CD14-positive monocyte (primary cell): ENCODE data around the gene PDIA2. TPM values are rescaled to one million over a fixed set of nuclear protein-coding genes. Genes with fewer than 3 reads are reported as not detected.

Experiments
- DNase-seq, 3 donors: peaks; one replicate each; pipeline ENCODE4 v3.0.0-alpha.2; 2011 to 2022
- H2AFZ ChIP-seq: 2 replicates; pipeline ENCODE4 v1.6.0; 2012; ENCODE audit warnings: mild to moderate bottlenecking, low read depth, low read length, inconsistent platforms; ENCODE audit not compliant: insufficient read depth, poor library complexity, severe bottlenecking
- H3K27ac ChIP-seq, 2 donors: 1 replicate in 1 of 2; 2 replicates in 1 of 2; pipeline ENCODE4 v1.5.1; 2012 to 2013; ENCODE audit warnings: low read length in 2 of 2, control low read depth in 1 of 2, inconsistent platforms in 1 of 2, low read depth in 1 of 2, mild to moderate bottlenecking in 1 of 2
- H3K27me3 ChIP-seq, 2 donors: one replicate each; pipeline versions ENCODE4 v1.6.0 to v1.6.1; 2011 to 2013; ENCODE audit warnings: low read length in 2 of 2; ENCODE audit not compliant: control insufficient read depth in 2 of 2, insufficient read depth in 2 of 2
- H3K36me3 ChIP-seq, 2 donors: replicated peaks in 1 of 2; 1 replicate in 1 of 2; 2 replicates in 1 of 2; pipeline versions ENCODE4 v1.5.1 to v1.6.1; 2012 to 2013; ENCODE audit warnings: low read length in 2 of 2, control low read depth in 1 of 2, inconsistent platforms in 1 of 2, mild to moderate bottlenecking in 1 of 2; ENCODE audit not compliant: insufficient read depth in 2 of 2, control insufficient read depth in 1 of 2
- H3K4me1 ChIP-seq, 2 donors: 1 replicate in 1 of 2; 2 replicates in 1 of 2; pipeline versions ENCODE4 v1.5.1 to v1.6.1; 2012 to 2013; ENCODE audit warnings: low read length in 2 of 2, control low read depth in 1 of 2, inconsistent platforms in 1 of 2, mild to moderate bottlenecking in 1 of 2, moderate library complexity in 1 of 2; ENCODE audit not compliant: insufficient read depth in 2 of 2, control insufficient read depth in 1 of 2
- H3K4me2 ChIP-seq: replicated peaks from 2 replicates; pipeline ENCODE3; 2012; ENCODE audit warnings: low read length, moderate library complexity, mild to moderate bottlenecking; ENCODE audit not compliant: poor library complexity, severe bottlenecking; ENCODE audit errors: extremely low read depth
- H3K4me3 ChIP-seq, 3 experiments: fragments of 200-600 bp in 1 of 3; sonication (generic) in 1 of 3; replicated peaks in 1 of 3; 1 replicate in 2 of 3; 2 replicates in 1 of 3; pipeline ENCODE4 v1.5.1; 2011 to 2013; ENCODE audit warnings: low read length in 3 of 3, mild to moderate bottlenecking in 3 of 3, control low read depth in 2 of 3, low read depth in 2 of 3, inconsistent platforms in 1 of 3, moderate library complexity in 1 of 3
- H3K79me2 ChIP-seq: 2 replicates; pipeline ENCODE4 v1.6.0; 2012; ENCODE audit warnings: mild to moderate bottlenecking, control low read depth, inconsistent platforms, low read length, moderate library complexity; ENCODE audit not compliant: insufficient read depth
- H3K9ac ChIP-seq: 2 replicates; pipeline ENCODE4 v1.6.0; 2017; ENCODE audit warnings: low read length, mild to moderate bottlenecking; ENCODE audit not compliant: insufficient read depth, poor library complexity, severe bottlenecking
- H3K9me3 ChIP-seq, 2 donors: replicated peaks in 1 of 2; 1 replicate in 1 of 2; 2 replicates in 1 of 2; pipeline versions ENCODE4 v1.5.1 to v1.6.1; 2012 to 2013; ENCODE audit warnings: low read length in 2 of 2, control low read depth in 1 of 2; ENCODE audit not compliant: control insufficient read depth in 1 of 2, insufficient read depth in 1 of 2
- H4K20me1 ChIP-seq: 2 replicates; pipeline ENCODE4 v1.6.0; 2012; ENCODE audit warnings: mild to moderate bottlenecking, low read length, control low read depth, moderate library complexity; ENCODE audit not compliant: insufficient read depth
- H3K27ac Mint-ChIP-seq, 7 donors: one replicate each; pipeline ENCODE4 v1.8.0; 2020; ENCODE audit warnings: mild to moderate bottlenecking in 7 of 7, mixed read lengths in 7 of 7, moderate library complexity in 6 of 7, inconsistent platforms in 2 of 7
- H3K27me3 Mint-ChIP-seq, 3 donors: one replicate each; pipeline ENCODE4 v1.8.0; 2021 to 2022; ENCODE audit warnings: low read depth in 3 of 3, mild to moderate bottlenecking in 3 of 3, mixed read lengths in 3 of 3, moderate library complexity in 3 of 3, inconsistent platforms in 1 of 3
- H3K36me3 Mint-ChIP-seq, 2 donors: one replicate each; pipeline ENCODE4 v1.8.0; 2020; ENCODE audit warnings: mixed read lengths in 2 of 2, inconsistent platforms in 1 of 2, mild to moderate bottlenecking in 1 of 2
- H3K4me1 Mint-ChIP-seq: one replicate; pipeline ENCODE4 v1.8.0; 2020; ENCODE audit warnings: mild to moderate bottlenecking, mixed read lengths
- H3K4me3 Mint-ChIP-seq, 2 donors: one replicate each; pipeline ENCODE4 v1.8.0; 2020; ENCODE audit warnings: mild to moderate bottlenecking in 2 of 2, mixed read lengths in 2 of 2, moderate library complexity in 1 of 2
- H3K9me3 Mint-ChIP-seq, 7 donors: one replicate each; pipeline ENCODE4 v1.8.0; 2020 to 2022; ENCODE audit warnings: mixed read lengths in 7 of 7, mild to moderate bottlenecking in 6 of 7, moderate library complexity in 6 of 7, inconsistent platforms in 2 of 7
- CTCF ChIP-seq: fragments of 200-600 bp; IDR thresholded peaks from one replicate; pipeline ENCODE4 v1.8.0; 2022; ENCODE audit warnings: antibody characterized with exemption, mild to moderate bottlenecking
- whole genome bisulfite sequencing: methylation state at CpG from one replicate; pipeline ENCODE4 v1.1.5; 2013; ENCODE audit warnings: missing lambda C conversion rate; ENCODE audit not compliant: insufficient coverage; 5-methylcytosine and 5-hydroxymethylcytosine counted together
- intact Hi-C, 2 donors: fragments of 100-400 bp; cut with micrococcal nuclease; formaldehyde crosslinking; loops; one replicate each; pipeline versions ENCODE4 v1.15.0 to v1.15.1; 2023
- polyA plus RNA-seq, 3 donors: library from polyadenylated mRNA; depleted of rRNA in 1 of 3; unstranded in 2 of 3; stranded (reverse) in 1 of 3; fragments of 300-500 nt in 2 of 3; fragments of >200 nt in 1 of 3; fragmentation: Illumina TruSeq in 2 of 3; gene quantifications; 1 replicate in 2 of 3; 2 replicates in 1 of 3; pipeline ENCODE4 v1.2.3, GENCODE V29; 2012 to 2021

Gene PDIA2
- polyA plus RNA-seq, 3 donors, result not detected

GRCh38 chr16:280005-280460, 2.9 kb upstream of the PDIA2 start:
- intact Hi-C loops, result no loop called here
- Histone ChIP-seq H4K20me1 (no peaks in the 10 kb centered on the region), H3K4me3 (no peak overlapping the region), H3K79me2 (no peaks in the 10 kb centered on the region), H3K4me2 (no peak overlapping the region), H2AFZ (no peak overlapping the region), H3K27me3 (peaks cover 9 to 50% of the 10 kb centered on the region in 2 donors), H3K27ac (no peak overlapping the region), H3K9me3 (peaks cover 0 to 12% of the 10 kb centered on the region in 2 donors), H3K9ac (no peak overlapping the region), H3K4me1 (peaks cover 3 to 4% of the 10 kb centered on the region in 2 donors), H3K36me3 (no peaks in the 10 kb centered on the region)
- WGBS, result 9% methylated on average over 47 of the region's 47 CpGs
- Mint-ChIP-seq H3K27me3 (peaks cover 43 to 66% (median 58%) of the 10 kb centered on the region in 3 donors), H3K27ac (no peak overlapping the region), H3K4me1 (peaks cover 2% of the 10 kb centered on the region), H3K9me3 (peaks cover 0 to 7% (median 4%) of the 10 kb centered on the region in 7 donors), H3K4me3 (peak overlapping the region in 1 of 2 donors; percentile 10), H3K36me3 (no peaks in the 10 kb centered on the region)
- no peak for TF ChIP-seq CTCF
- DNase-seq, result no peak

- no peak for TF ChIP-seq CTCF
- Mint-ChIP-seq H3K4me3 (peak within 1 kb of the TSS in 1 of 2 donors; percentile 64), H3K9me3 (peaks cover 0 to 12% (median 5%) of the 10 kb centered on the region in 7 donors), H3K27ac (no peak within 1 kb of the TSS), H3K36me3 (no peaks in the 10 kb centered on the region), H3K27me3 (peaks cover 39 to 62% (median 55%) of the 10 kb centered on the region in 3 donors), H3K4me1 (peaks cover 2% of the 10 kb centered on the region)
- Histone ChIP-seq H3K36me3 (no peaks in the 10 kb centered on the region), H3K4me2 (peak within 1 kb of the TSS; percentile 22), H4K20me1 (no peaks in the 10 kb centered on the region), H3K9me3 (peaks cover 0 to 12% of the 10 kb centered on the region in 2 donors), H3K79me2 (no peaks in the 10 kb centered on the region), H3K27me3 (peaks cover 9 to 46% of the 10 kb centered on the region in 2 donors), H3K9ac (no peak within 1 kb of the TSS), H3K4me1 (no peaks in the 10 kb centered on the region), H2AFZ (no peak within 1 kb of the TSS), H3K27ac (no peak within 1 kb of the TSS), H3K4me3 (no peak within 1 kb of the TSS)
- intact Hi-C loops, result no loop called here
- under 1% methylated on average over 54 of the region's 54 CpGs for WGBS
- DNase-seq, result no peak
These were observed 2.4 kb upstream of the PDIA2 start, which contains the start of gene ARHGDIG for GRCh38 chr16:280552-280951. Gene ARHGDIG (plus strand): TSS chr16:280591. CDS start chr16:280681, 90 bp downstream.
